GM12891 (cell line): ENCODE results near the gene SLC12A6.

Experiments used
- POLR2A ChIP-seq: IDR thresholded peaks from 2 replicates; pipeline ENCODE4 v1.6.1; 2011; ENCODE audit warnings: low read depth, low read length, control low read depth
- SPI1 ChIP-seq: IDR thresholded peaks from 2 replicates; pipeline ENCODE4 v1.6.1; 2011; ENCODE audit warnings: low read depth, low read length, control low read depth
- TAF1 ChIP-seq: IDR thresholded peaks from 2 replicates; pipeline ENCODE4 v1.6.1; 2011; ENCODE audit warnings: low read depth, low read length, control low read depth

DNA sequence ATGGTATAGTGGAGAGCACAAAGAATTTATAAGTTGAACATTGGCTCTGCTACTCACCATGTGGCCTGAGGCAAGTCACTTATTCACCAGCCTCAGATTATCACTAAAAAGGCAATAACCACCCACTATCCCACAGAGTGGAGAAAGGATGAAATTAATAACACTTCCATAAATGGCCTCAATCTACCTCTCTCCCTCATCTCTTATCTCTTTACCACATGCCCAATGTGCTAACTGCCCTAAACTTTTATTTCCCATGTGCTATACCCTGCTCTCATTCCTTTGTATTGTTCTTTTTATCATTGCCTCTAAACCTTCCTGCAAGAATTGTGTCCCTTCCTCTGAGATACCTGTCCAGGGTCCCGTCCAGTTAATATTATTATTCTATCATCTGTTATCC, 26.0 kb downstream of the SLC12A6 start:
- TF ChIP-seq SPI1 (no peak), TAF1 (no peak), POLR2A (no peak)
